GM19099 (cell line): Measurements from ENCODE around the gene FEM1A.
A peak's percentile ranks its signal among the peaks of the same experiment; 100 is the strongest.

ENCODE experiments used
- POLR2A ChIP-seq: IDR thresholded peaks from 3 replicates; pipeline ENCODE4 v1.6.1; 2011; ENCODE audit warnings: low read depth; ENCODE audit not compliant: insufficient read length; ENCODE audit errors: extremely low read depth

The FEM1A gene

DNA sequence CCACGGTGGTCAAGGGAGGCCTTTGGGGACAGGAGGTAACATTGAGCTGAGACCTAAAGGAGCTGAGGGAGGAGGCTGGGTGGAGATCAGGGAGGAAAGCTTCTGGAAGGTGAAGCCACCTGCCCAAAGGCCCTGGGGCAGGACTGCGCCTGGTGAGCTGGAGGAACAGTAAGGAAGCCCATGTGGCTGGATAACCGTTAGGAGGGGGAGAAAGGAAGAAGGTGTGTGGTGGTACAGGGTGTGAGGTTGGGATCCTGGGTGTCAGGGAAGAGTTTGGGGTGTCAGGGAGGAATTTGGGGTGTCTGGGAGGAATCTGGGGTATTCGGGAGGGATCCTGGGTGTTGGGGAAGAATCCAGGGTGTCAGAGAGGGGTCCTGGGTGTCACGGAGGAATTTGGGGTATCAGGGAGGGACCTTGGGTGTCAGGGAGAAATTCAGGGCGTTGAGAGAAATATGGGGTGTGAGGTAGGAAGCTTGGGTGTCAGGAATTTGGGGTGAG, 39.3 kb downstream of the FEM1A start:
- TF ChIP-seq POLR2A, result no peak

DNA sequence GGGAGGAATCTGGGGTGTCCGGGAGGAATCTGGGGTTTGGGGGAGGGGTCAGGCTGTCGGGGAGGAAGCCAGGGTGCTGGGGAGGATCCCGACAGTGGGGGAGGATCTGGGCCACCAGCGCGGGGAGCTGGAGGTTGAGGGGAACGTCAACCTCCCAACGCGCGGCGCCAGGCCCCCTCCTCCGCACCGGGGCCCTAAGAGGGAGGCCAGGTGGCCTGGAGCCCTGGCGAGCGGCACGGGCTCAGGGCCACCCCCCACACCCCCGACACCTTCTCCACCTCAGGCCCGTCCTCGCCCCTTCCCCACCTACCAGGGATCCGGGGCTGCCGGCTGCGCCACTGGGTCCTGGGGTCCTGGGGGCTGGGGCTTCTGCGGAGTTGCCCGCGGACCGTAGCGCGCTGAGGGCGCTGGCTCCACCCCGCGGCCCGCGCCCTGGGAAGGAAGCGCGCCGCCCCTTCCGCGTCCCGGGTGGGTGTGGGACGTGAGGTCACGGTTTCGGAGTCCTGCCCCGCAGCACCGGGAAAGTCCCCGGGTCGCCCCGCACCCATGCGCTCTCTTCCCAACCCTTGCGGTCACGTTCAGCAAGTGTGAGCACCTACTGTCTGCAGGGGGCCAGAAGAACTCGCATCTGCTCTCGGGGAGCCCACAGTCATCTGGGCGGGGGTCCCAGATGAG, 39.9 kb downstream of the FEM1A start, which contains the start of gene TICAM1:
TICAM1 (minus strand) TSS at position 409 of the 675 bp plus-strand sequence. CDS start 13,335 bp downstream, outside the sequence.
- TF ChIP-seq POLR2A, result peak; percentile 80

GRCh38 chr19:4832776-4833175, 41.2 kb downstream of the FEM1A start:
- no peak for TF ChIP-seq POLR2A

GRCh38 chr19:4839192-4839591, 47.7 kb downstream of the FEM1A start:
- TF ChIP-seq POLR2A, result no peak

- TF ChIP-seq POLR2A, result no peak
These were observed 52.1 kb downstream of the FEM1A start for GRCh38 chr19:4843647-4843965.

DNA sequence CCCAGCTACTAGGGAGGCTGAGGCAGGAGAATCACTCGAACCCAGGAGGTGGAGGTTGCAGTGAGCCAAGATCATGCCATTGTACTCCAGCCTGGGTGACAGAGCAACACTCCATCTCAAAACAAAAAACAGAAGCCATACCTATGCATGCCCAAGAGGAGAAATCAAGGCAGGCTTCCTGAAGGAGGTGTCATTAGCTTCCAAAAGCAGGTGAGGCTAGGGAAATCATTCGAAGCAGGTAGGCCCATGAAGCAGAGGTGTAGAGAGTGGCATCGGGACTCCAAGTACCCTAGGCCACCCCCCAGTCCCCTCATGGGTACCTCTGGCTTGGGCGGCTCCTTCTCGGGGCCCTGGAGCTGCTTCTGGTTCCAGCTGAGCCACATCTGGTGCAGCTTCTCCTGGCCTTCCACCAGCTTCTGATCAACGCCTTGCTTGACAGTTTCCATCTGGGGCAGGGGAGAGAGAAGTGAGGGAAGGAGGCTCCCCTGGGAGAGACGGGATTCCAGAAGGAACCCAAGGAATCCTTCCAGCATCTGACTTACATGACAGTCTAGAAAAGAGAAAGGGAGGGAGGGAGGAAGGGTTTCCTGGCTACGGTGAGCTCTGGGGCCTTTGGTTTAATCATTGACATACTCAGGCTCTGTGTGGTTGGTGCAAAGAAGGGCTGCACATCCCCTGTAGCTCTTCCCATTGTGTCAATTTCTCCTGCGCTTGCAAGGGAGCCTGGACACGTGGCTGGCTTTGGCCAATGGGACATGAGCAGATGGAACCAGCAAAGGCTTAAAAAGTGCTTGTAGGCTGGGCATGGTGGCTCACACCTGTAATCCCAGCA, 53.0 kb downstream of the FEM1A start:
- no peak for TF ChIP-seq POLR2A

- no peak for TF ChIP-seq POLR2A
These were observed 55.8 kb downstream of the FEM1A start for GRCh38 chr19:4847190-4847973.

DNA sequence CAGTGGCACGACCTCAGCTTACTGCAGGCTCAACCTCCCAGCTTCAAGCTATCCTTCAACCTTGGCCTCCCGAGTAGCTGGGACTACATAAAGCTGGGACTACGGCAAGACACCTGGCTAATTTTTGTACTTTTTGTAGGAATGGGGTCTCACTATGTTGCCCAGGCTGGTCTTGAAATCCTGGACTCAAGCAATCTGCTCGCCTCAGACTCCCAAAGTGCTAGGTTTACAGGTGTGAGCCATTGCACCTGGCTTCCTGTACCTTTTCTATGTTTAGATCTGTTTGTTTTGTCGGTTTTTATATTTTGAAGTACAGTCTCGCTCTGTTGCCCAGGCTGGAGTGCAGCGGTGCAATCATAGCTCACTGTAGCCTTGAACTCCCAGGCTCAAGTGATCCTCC, 57.5 kb downstream of the FEM1A start:
- no peak for TF ChIP-seq POLR2A
